Kidney (tissue), 14 donors: ENCODE data around the gene REG3G. TPM values are rescaled to one million over a fixed set of nuclear protein-coding genes. Genes with fewer than 3 reads are reported as not detected.

ENCODE experiments used
- DNase-seq, 5 donors: peaks; one replicate each; pipeline ENCODE4 v3.0.0-alpha.2; 2013 to 2020
- FAIRE-seq: peaks from 2 replicates; lab custom pipeline; 2012; peaks lifted over from hg19 to GRCh38; lab: Jason Lieb, UNC
- H3K27ac ChIP-seq, 2 donors: one replicate each; pipeline ENCODE4 v1.7.0; 2013; ENCODE audit warnings: low read depth in 2 of 2, low read length in 2 of 2, inconsistent platforms in 1 of 2
- H3K27me3 ChIP-seq: one replicate; pipeline ENCODE4 v1.7.1; 2013; ENCODE audit warnings: low read length, inconsistent platforms; ENCODE audit not compliant: control insufficient read depth, insufficient read depth
- H3K36me3 ChIP-seq, 3 donors: one replicate each; pipeline versions ENCODE4 v1.7.0 to v1.7.1; 2013; ENCODE audit warnings: low read length in 3 of 3, control low read depth in 1 of 3, inconsistent platforms in 1 of 3; ENCODE audit not compliant: insufficient read depth in 3 of 3, control insufficient read depth in 2 of 3
- H3K4me1 ChIP-seq, 3 donors: one replicate each; pipeline versions ENCODE4 v1.7.0 to v1.7.1; 2013; ENCODE audit warnings: low read length in 3 of 3, inconsistent platforms in 1 of 3, low read depth in 1 of 3; ENCODE audit not compliant: control insufficient read depth in 2 of 3, insufficient read depth in 2 of 3
- H3K4me3 ChIP-seq, 3 donors: one replicate each; pipeline versions ENCODE4 v1.7.0 to v1.8.1; 2013; ENCODE audit warnings: low read length in 3 of 3, control low read depth in 1 of 3, inconsistent platforms in 1 of 3
- H3K9ac ChIP-seq, 3 donors: one replicate each; pipeline versions ENCODE4 v1.7.0 to v1.7.1; 2013; ENCODE audit warnings: low read length in 3 of 3, control low read depth in 1 of 3, inconsistent platforms in 1 of 3
- H3K9me3 ChIP-seq, 3 donors: one replicate each; pipeline versions ENCODE4 v1.7.0 to v1.7.1; 2013; ENCODE audit warnings: low read length in 3 of 3, control low read depth in 1 of 3, inconsistent platforms in 1 of 3; ENCODE audit not compliant: control insufficient read depth in 2 of 3, insufficient read depth in 1 of 3
- intact Hi-C: fragments of 100-400 bp; cut with DNase I; formaldehyde crosslinking; loops from one replicate; pipeline ENCODE4 v1.11.1; 2022
- polyA plus RNA-seq: library from polyadenylated mRNA; stranded (reverse); fragments of 350-450 nt; fragmentation: Illumina TruSeq; extraction: RNeasy Lipid Tissue Mini Kit (QIAGEN cat#74804); gene quantifications from one replicate; pipeline ENCODE4 v1.2.3, GENCODE V29; 2014; ENCODE audit warnings: low read depth, low replicate concordance; ENCODE audit not compliant: insufficient read depth
- total RNA-seq: library from RNA; stranded (reverse); fragmentation: NEBNext Ultra II Directional; extraction: Animal tissue kit (Norgen Biotek cat#: 25700); gene quantifications from one replicate; pipeline ENCODE4 v1.2.1, GENCODE V29; 2021
- TF ChIP-seq, protein P1 (sequence below): IDR thresholded peaks from 3 replicates; pipeline ENCODE4 v1.5.1; 2012; ENCODE audit warnings: mild to moderate bottlenecking, moderate library complexity, borderline replicate concordance; ENCODE audit not compliant: insufficient read depth; ENCODE audit errors: extremely low read depth
- donor health status: control.
- donor health status: control.
- donor health status: control.
- donor health status: control.
- donor health status: control.
- donor health status: DM: yes; HTN: yes; CAD: no.
- donor health status: Normal renal cell carcinoma (clear cell type).

REG3G gene
- total and polyA plus RNA-seq, 2 donors from 2014 or later, result 8.8 to 19.4 TPM

- intact Hi-C loops, result no loop called here
- DNase-seq, result peak in 1 of 5 donors; percentile 17
- H3K4me3 ChIP-seq, result no peak overlapping the region
- no peaks in the 10 kb centered on the region for H3K36me3 ChIP-seq
- H3K27ac ChIP-seq, result no peak overlapping the region
- H3K9ac ChIP-seq, result no peak overlapping the region
- no peak for FAIRE-seq
- H3K27me3 ChIP-seq, result peaks cover 8% of the 10 kb centered on the region
- TF ChIP-seq, protein P1, sequence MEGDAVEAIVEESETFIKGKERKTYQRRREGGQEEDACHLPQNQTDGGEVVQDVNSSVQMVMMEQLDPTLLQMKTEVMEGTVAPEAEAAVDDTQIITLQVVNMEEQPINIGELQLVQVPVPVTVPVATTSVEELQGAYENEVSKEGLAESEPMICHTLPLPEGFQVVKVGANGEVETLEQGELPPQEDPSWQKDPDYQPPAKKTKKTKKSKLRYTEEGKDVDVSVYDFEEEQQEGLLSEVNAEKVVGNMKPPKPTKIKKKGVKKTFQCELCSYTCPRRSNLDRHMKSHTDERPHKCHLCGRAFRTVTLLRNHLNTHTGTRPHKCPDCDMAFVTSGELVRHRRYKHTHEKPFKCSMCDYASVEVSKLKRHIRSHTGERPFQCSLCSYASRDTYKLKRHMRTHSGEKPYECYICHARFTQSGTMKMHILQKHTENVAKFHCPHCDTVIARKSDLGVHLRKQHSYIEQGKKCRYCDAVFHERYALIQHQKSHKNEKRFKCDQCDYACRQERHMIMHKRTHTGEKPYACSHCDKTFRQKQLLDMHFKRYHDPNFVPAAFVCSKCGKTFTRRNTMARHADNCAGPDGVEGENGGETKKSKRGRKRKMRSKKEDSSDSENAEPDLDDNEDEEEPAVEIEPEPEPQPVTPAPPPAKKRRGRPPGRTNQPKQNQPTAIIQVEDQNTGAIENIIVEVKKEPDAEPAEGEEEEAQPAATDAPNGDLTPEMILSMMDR, result no peak
- peaks cover 0 to 3% (median 0%) of the 10 kb centered on the region in 3 donors for H3K4me1 ChIP-seq
- no peaks in the 10 kb centered on the region for H3K9me3 ChIP-seq
Measured at GRCh38 chr2:78989051-78989450, 36.5 kb upstream of the REG3G start.

DNA sequence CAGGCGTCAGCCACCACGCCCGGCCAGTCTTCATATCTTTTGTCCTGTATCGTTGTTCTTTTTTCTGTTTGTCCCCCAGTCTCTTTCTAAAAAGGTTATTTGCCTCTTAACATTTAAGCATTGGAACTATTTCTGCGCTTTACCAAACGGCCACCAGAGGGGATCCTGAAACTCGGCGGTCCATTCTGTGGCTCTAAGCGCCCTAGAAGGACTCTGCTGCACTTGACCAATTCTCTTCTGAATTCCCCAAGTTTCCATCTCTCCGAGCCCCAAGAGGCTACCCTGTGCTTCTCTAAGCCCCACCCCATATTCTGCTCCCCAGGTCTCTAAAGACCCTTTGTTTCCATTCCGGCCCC is 33.1 kb upstream of the REG3G start:
- H3K4me3 ChIP-seq, result peak overlapping the region in 2 of 3 donors; percentile 22 to 45
- H3K9ac ChIP-seq, result no peak overlapping the region
- TF ChIP-seq, protein P1, result peak; percentile 37
- no peak overlapping the region for H3K27ac ChIP-seq
- intact Hi-C loops, result no loop called here
- no peaks in the 10 kb centered on the region for H3K9me3 ChIP-seq
- H3K27me3 ChIP-seq, result peaks cover 11% of the 10 kb centered on the region
- no peak for FAIRE-seq
- H3K36me3 ChIP-seq, result no peaks in the 10 kb centered on the region
- H3K4me1 ChIP-seq, result peaks cover 0 to 3% (median 0%) of the 10 kb centered on the region in 3 donors
- peak in 4 of 5 donors; percentile 42 to 71 (median 56) for DNase-seq

DNA sequence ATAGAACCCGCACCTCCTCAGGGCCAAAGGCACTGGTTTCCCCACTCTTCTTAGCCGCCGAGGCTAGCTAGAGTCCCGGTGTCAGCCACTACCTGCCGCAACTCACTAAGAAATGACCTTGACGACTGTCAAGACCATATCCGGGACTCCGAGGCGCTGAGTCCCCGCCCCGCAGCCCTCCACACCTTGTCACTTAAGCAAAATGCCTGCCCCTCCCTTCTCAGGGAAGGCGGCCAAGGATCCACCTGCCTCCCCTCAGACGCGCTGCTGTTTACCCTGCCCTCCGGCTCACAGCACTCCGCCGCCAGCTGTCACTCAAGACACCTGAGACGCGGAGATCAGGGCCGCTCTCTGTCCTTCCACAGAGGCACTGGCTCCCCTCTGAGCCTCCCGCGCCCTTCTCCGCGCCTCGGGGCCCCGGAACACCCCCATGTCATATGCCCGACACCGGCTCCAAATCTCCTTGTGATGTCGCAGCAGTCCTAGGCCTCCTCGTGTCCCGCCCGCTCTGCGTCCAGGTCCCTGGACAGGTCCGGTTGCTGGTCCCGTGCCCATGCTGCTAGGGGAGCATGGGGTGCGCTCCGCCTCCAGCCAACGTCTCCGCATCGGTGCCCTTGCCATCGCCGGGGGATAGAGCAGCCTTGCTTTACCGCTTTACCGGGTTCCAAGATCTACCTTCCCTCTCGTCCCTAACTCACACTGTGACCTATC is 32.5 kb upstream of the REG3G start:
- intact Hi-C loops, result no loop called here
- TF ChIP-seq, protein P1, result no peak
- H3K27ac ChIP-seq, result no peak overlapping the region
- H3K27me3 ChIP-seq, result peaks cover 11% of the 10 kb centered on the region
- H3K9me3 ChIP-seq, result no peaks in the 10 kb centered on the region
- peak overlapping the region in 2 of 3 donors; percentile 22 to 45 for H3K4me3 ChIP-seq
- no peak overlapping the region for H3K9ac ChIP-seq
- FAIRE-seq (no peak), DNase-seq (peak; percentile 46 to 72 (median 53))
- peaks cover 0 to 3% (median 0%) of the 10 kb centered on the region in 3 donors for H3K4me1 ChIP-seq
- H3K36me3 ChIP-seq, result no peaks in the 10 kb centered on the region
